HG02943 (cell line): ENCODE data around the gene CHL1.

Experiments
- ATAC-seq: cut with Tn5 transposase; IDR thresholded peaks from one replicate; pipeline ENCODE4 v1.9.1; 2021; ENCODE audit warnings: mild to moderate bottlenecking, low read depth, moderate library complexity; ENCODE audit not compliant: unreplicated experiment

CHL1 gene

DNA sequence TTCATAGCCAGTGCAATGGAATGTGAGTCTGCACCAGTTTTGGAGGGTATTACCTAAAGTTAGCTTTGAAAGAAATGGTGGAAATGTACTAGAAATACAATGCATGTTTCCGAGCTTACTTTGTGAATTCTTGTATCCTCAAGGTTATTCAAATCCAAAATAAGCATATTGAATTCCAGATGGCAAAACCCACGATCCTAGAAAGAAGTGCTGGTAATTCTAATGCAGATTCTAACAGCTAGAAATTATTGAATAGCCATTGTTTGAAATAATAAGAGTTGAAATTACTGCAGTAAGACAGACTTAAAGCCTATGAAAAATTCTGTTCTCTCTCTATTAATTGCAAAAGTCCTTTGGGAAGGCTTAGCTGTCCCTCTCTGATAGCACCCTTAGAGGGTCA is 258.4 kb downstream of the CHL1 start:
- ATAC-seq = no peak

DNA sequence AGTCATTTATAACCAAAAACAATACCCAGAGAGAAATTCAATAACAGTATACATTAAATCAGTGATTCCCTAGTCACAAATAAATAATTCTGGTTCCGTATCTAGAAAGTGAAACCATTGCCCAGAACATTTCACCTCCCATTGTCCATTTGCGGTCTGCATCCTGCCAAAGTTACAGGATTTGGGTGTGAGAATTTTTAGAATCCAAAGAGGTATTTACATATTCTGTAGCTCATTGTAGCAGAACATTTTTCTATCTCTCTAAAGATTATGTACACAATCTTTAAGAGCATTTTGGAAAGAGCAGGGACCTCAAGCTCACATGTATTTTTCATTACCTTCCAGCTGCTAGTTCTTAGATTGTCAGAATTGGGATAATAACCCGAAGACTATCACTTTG is 261.6 kb downstream of the CHL1 start:
- ATAC-seq = no peak

DNA sequence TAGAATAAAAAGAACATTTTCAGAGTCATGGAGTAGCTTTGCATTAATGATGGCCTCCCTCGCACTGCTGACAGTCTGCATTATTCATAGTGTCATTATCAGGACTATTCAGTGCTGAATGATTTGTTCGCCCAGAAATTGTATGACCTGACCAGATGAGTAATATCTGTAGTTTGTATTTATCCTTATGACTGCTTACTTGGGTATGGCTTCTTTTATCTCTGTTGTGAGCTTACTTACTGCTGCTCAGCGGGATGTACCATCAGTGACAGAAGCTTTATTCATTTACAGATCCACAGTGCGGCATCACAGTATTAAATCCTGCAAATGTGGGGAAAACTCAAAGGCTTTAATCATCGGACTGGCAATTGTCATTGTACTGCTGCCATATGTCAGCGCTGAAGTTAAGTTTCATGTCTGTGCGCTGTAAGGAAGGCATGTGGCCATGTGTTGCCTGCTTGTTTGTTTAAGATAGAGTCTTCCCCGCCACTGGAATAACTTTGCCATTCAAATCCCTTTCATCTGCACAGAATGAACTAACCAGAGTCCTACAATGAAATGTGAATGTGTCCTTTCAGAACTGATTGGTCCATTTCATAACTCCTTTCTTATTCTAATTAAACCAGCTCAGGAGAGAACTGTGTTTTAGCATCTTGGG is 262.2 kb downstream of the CHL1 start:
- ATAC-seq = no peak
